GM18867 (cell line): ENCODE measurements around the gene TRAPPC12.

ENCODE experiments used
- ATAC-seq: cut with Tn5 transposase; IDR thresholded peaks from one replicate; pipeline ENCODE4 v1.9.1; 2021; ENCODE audit warnings: mild to moderate bottlenecking, moderate library complexity; ENCODE audit not compliant: unreplicated experiment

Gene TRAPPC12

GRCh38 chr2:3405876-3406275 lies 26.4 kb downstream of the TRAPPC12 start:
- ATAC-seq, result no peak

DNA sequence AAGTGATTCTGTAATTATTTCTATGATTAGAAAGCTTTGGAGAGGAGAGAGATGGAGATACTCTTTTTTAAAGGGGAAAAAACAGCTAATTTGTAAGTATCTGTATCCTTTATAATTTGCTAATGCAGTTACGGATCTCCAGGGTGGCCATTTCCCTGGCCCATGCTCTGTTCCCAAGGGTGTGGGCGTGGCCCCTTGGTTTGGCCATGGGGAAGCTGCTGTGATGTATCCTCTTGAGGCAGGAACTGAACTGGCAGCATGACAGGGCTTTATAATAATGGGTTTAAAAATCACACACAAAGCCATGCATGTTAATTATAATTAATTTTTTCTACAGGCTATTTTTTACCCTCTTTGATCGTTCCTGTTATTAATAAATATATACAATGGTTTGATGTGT lies 27.0 kb downstream of the TRAPPC12 start:
- no peak for ATAC-seq

GRCh38 chr2:3408781-3409180 lies 29.3 kb downstream of the TRAPPC12 start:
- ATAC-seq, result no peak

DNA sequence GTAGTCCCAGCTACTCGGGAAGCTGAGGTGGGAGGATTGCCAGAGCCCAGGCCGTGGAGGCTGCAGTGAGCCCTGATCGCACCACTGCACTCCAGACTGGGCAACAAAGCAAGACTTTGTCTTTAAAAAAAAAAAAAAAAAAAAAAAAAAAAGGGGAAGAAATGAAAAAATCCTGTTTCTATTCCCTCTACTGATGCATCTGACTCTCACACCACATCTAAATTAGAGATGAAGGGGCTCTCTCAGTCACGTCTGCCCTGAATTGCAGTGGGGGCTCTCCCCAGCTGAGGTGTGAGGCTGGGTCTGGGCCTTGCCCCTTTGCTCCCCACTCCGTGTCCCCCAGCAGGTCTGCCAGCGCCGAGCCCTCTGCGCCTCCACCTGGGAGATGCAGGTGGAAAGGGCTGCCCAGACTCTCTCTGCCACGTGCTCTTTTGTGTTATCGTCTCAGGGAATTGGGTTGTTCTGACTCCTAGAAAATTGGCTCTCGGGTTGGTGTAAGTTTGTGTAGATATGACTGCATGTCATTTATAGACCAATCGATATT lies 30.2 kb downstream of the TRAPPC12 start:
- ATAC-seq, result no peak

DNA sequence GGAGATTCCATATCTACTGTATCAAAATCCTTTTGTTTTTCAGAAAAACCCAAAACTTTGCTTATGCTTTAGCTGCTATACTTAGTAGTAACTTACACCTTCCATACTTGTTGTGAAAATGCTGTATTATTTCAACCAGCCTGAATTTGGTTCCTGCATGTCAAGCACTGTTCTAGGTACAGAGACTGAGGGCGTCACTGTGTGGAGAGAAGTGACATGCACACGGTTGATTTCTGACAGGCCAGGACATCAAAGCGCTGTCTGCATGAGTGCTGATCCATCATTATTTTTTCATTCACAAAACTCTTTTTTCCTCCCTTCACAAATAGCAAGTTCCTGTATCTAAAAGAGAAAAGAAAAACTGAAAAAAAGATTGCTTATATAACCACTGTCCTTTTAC lies 31.6 kb downstream of the TRAPPC12 start:
- ATAC-seq, result no peak

GRCh38 chr2:3413697-3414096 lies 34.2 kb downstream of the TRAPPC12 start:
- no peak for ATAC-seq

GRCh38 chr2:3414133-3414860 lies 34.8 kb downstream of the TRAPPC12 start:
- no peak for ATAC-seq

DNA sequence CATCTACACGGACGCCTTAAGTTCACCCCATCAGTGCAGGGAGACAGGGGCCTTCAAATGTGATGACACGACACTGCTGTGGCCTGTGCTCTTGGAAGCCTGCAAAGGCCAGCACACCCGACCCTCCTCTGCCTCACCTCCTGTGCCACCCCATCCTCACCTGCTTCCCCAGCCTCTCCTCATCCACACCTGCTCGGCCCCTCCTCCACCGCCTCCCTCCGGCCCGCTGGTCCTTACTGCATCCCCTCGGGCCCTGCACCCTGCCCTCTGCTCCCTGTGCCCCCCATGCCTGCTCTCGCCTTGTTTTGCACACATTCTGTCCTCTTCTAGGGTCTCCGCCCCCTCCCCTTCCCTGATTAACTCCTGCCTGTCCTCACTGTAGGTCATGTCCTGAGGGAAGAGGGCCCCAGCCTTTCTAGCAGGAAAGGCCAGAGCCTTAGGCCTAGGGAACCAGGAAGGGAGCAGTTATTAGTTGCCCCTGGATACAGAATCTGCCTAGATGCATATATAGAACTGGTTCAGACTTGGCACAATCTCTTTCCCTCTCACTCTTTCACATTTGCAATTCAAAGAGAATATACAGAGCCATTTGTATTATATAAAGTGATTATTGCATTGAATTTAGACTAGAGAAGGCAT lies 39.4 kb downstream of the TRAPPC12 start:
- no peak for ATAC-seq

- no peak for ATAC-seq
Measured at GRCh38 chr2:3420076-3420768, 40.7 kb downstream of the TRAPPC12 start.

DNA sequence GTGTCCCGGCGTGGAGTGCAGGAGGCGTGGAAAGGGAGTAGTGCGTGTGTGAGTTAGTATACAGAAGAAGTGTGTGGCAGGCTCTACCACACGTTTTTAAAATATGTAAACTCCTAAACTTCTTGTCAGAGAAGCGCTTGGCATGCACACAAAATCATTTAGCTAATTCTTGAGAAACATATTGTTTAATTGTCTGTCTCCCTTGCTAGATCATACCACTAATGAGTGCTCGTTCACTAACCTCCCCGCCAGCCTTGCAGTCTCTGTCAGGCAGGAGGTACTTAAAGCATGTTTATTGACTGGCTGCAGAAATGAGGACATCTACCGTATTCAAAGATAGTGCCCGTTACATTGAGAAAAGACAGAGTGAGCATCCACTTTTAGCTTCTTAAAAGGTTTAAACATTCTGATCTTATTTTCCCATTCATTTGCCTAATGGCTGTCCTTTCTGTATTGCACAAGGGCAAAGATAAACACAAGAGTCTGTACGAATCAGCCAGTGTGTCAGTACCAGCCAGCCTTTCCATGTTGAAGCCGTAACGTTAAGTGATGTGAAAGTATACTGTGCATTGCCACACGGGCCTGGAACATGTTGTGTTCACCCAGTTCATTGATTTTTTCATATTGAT lies 41.4 kb downstream of the TRAPPC12 start:
- ATAC-seq, result no peak

DNA sequence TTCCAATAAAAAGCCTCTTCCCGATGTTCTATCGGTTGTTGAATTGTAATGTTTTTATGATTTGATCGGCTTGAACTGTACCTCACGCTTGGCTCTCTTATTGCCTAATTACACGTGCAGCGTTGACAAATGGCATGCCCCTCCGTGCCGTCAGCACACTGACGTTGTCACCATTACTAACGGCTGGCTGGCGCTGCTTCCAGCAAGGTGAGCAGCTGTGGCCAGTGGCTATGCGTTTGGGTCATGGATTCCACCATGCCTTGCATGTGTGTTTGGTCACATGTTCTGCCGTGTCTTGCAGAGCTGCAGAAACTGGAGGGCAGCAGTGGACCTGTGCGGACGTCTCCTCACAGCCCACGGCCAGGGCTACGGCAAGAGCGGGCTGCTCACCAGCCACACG lies 42.1 kb downstream of the TRAPPC12 start:
- no peak for ATAC-seq

- no peak for ATAC-seq
Measured at GRCh38 chr2:3422161-3422779, 42.8 kb downstream of the TRAPPC12 start.

- ATAC-seq, result peak; percentile 28
Measured at GRCh38 chr2:3423492-3424170, 44.1 kb downstream of the TRAPPC12 start.

- no peak for ATAC-seq
Measured at GRCh38 chr2:3424171-3424795, 44.8 kb downstream of the TRAPPC12 start.

DNA sequence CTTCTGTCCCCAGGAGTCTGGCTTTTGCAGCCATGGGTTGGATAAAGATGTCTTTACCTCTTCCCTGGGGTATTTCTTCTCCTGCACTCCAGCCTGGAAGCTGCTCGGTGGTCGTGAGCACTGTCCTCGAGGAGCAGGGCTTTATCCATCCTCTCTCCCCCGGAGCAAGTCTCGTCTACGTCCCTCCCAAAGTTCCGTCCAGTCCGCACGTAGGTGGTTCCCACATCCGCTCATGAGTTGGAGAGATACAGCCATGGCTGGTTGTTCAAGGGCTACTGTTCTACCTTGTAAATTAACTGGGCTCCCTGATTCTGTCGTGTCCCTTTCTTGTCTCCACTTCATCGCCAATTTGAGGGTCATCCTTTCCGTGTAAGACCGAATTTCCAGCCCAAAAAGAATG lies 47.1 kb downstream of the TRAPPC12 start:
- no peak for ATAC-seq

DNA sequence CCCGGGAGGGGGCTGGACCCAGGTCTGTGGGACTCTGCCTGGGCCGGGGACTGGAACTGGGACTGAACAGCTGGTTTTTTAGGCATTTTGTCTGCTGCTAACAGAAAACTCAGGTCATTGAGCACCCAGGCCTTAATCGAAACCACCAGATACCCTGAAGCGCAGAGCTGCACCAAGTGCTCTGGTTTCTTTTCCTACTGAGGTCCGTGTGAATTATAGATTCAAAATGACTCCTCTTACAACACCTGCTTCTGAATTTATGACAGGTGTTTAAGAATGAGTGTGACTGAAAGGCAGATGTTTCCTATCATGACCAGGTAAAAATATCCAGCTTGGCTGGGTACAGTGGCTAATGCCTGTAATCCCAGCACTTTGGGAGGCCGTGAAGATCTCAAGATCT lies 47.8 kb downstream of the TRAPPC12 start:
- peak; percentile 95 for ATAC-seq

- ATAC-seq, result no peak
Measured at GRCh38 chr2:3428577-3428976, 49.1 kb downstream of the TRAPPC12 start.

DNA sequence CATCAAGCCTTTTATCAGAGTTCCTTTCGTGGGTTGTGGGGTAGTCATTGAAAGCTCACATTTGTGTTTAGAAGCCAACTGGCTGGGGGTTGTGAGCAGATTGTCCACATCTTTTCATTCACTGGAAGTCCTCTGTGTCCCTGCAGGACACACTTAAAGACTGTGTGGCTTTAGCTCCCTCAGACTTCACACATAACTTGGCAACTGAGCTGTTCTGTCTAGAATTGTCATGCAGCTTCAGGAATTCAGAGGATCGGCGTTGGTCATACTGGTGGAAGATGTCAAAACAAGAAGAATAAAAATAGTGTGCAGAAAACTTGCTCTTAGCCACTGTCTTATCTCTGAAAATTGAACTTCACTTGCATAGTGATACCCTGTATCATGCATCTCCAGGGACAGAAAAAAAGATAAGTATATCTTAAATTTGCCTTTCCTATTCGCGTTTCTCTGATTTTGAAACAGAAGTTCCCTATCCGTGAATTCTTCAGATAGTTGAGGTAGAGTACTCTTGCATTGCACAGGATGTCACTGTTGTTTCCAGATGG lies 49.6 kb downstream of the TRAPPC12 start:
- ATAC-seq, result no peak

- no peak for ATAC-seq
Measured at GRCh38 chr2:3430172-3430571, 50.7 kb downstream of the TRAPPC12 start.
